ENCODE results near the gene BRINP1.

BRINP1 gene

GRCh38 chr9:119278171-119278570, 91.1 kb downstream of the BRINP1 start:
- no peak for DNase-seq

- peak in 3 of 14 donors; percentile 13 to 75 (median 28) for DNase-seq
Measured at GRCh38 chr9:119273984-119274665, 95.1 kb downstream of the BRINP1 start.

GRCh38 chr9:119273325-119273904, 95.8 kb downstream of the BRINP1 start:
- DNase-seq, result peak in 1 of 14 donors; percentile 49

- peak in 1 of 14 donors; percentile 49 for DNase-seq
Measured at GRCh38 chr9:119272500-119273211, 96.6 kb downstream of the BRINP1 start.

- no peak for DNase-seq
Measured at GRCh38 chr9:119268985-119269384, 100.2 kb downstream of the BRINP1 start.

- DNase-seq, result no peak
Measured at GRCh38 chr9:119264165-119264564, 105.1 kb downstream of the BRINP1 start.

- no peak for DNase-seq
Measured at GRCh38 chr9:119257592-119257991, 111.6 kb downstream of the BRINP1 start.

- no peak for DNase-seq
Measured at GRCh38 chr9:119255116-119255515, 114.1 kb downstream of the BRINP1 start.

GRCh38 chr9:119252671-119253299, 116.5 kb downstream of the BRINP1 start:
- no peak for DNase-seq

- peak in 1 of 14 donors; percentile 29 for DNase-seq
Measured at GRCh38 chr9:119251936-119252335, 117.3 kb downstream of the BRINP1 start.

GRCh38 chr9:119250730-119251129, 118.5 kb downstream of the BRINP1 start:
- DNase-seq, result no peak

- no peak for DNase-seq
Measured at GRCh38 chr9:119240546-119240945, 128.7 kb downstream of the BRINP1 start.

- DNase-seq, result no peak
Measured at GRCh38 chr9:119234636-119235035, 134.6 kb downstream of the BRINP1 start.

- DNase-seq, result no peak
Measured at GRCh38 chr9:119227422-119227821, 141.8 kb downstream of the BRINP1 start.

- DNase-seq, result peak in 1 of 14 donors; percentile 7
Measured at GRCh38 chr9:119224431-119224830, 144.8 kb downstream of the BRINP1 start.

GRCh38 chr9:119221276-119221675, 148.0 kb downstream of the BRINP1 start:
- DNase-seq, result peak in 1 of 14 donors; percentile 42

GRCh38 chr9:119218293-119218692, 150.9 kb downstream of the BRINP1 start:
- no peak for DNase-seq

GRCh38 chr9:119216651-119217331, 152.4 kb downstream of the BRINP1 start:
- peak in 9 of 14 donors; percentile 5 to 61 (median 26) for DNase-seq

GRCh38 chr9:119215651-119216050, 153.6 kb downstream of the BRINP1 start:
- DNase-seq, result peak in 1 of 14 donors; percentile 44

- DNase-seq, result no peak
Measured at GRCh38 chr9:119213471-119213870, 155.8 kb downstream of the BRINP1 start.

- no peak for DNase-seq
Measured at GRCh38 chr9:119197893-119198607, 171.2 kb downstream of the BRINP1 start.

GRCh38 chr9:119195521-119195920, 173.7 kb downstream of the BRINP1 start:
- no peak for DNase-seq
